Measurements from ENCODE around the gene GJA9. TPM values are rescaled to one million over a fixed set of nuclear protein-coding genes. Genes with fewer than 3 reads are reported as not detected.

Gene GJA9
- total RNA-seq, 1 experiment from 2014 or later = not detected

DNA sequence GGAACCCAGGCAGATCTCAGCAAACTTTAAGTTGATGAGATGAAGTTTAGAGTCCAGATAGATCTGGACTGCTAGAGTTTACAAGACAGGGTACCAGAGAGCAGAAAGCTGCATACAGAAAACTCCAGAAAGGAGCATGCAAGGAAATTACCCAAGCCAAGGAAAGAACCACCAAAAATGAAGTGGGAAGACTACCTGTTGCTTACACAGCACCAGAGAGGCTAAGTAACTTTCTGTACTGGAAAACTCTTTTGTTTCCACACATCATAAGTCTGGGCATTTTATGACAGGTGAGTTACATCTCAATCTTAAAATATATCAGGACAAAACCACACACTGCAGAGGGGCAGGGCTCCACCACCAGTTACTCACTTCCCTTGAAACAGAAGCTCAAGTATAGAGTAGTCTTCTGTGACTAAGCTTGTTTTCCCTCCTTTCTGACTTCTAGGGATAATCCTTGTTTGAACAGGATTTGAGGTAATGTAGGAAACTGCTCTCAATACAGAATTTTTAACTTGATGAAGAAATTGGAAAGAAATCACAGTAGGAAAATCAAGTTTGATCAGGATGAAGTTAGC lies 17.4 kb upstream of the GJA9 start:
- H3K27me3 ChIP-seq (replicated peaks) = no peaks in the 10 kb centered on the region
- no peaks in the 10 kb centered on the region for H3K9me3 ChIP-seq (replicated peaks)
- H3K27ac ChIP-seq = no peak overlapping the region
- no peaks in the 10 kb centered on the region for H3K4me1 ChIP-seq (replicated peaks)
- DNase-seq (ENCODE audit: low read depth in 1 of 2, low spot score in 2 of 2) = no peak
- no peak overlapping the region for H3K4me3 ChIP-seq
- no peaks in the 10 kb centered on the region for H3K36me3 ChIP-seq

DNA sequence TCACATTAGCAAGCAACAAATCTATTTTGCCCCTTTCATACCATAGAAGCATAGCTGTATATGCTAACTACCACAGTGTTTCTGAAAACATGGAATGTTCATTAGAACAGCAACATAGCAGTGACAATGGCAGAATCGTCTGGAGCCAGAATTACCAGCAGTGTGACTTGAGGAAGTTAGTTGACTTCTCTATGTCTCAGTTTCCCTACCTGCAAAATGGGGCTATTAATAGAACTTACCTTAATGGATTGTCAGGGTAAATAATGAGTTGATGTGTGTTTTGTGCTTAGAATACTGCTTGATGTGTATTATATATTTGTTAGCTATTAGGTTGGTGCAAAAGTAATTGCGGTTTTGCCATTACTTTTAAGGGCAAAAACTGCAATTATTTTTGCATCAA lies 14.8 kb upstream of the GJA9 start:
- Histone ChIP-seq H3K4me3 (no peak overlapping the region), H3K36me3 (no peaks in the 10 kb centered on the region), H3K9me3 (replicated peaks) (no peaks in the 10 kb centered on the region), H3K27ac (no peak overlapping the region), H3K4me1 (replicated peaks) (no peaks in the 10 kb centered on the region), H3K27me3 (replicated peaks) (no peaks in the 10 kb centered on the region)
- no peak for DNase-seq (ENCODE audit: low read depth in 1 of 2, low spot score in 2 of 2)

DNA sequence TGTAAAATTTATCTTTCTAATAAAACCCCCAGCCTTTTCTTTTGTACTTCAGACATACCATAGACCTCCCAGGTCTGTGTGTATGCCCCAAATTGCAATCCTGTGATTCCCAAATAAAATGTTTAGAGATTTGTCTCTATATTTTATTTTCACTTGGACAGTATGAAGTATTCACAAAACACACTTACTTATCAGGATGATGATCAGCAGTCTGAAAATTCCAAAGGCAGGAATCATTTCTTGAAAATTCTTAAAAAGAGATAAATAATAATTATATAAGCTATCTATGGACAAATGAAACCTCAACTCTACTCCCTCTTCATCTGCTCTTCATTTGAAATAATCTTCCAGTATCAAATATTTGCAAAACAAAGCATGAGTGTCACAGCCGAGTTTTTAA lies 11.6 kb upstream of the GJA9 start:
- H3K36me3 ChIP-seq = no peaks in the 10 kb centered on the region
- H3K27ac ChIP-seq = no peak overlapping the region
- H3K4me1 ChIP-seq (replicated peaks) = no peaks in the 10 kb centered on the region
- no peaks in the 10 kb centered on the region for H3K27me3 ChIP-seq (replicated peaks)
- H3K9me3 ChIP-seq (replicated peaks) = no peaks in the 10 kb centered on the region
- H3K4me3 ChIP-seq = no peak overlapping the region
- DNase-seq (ENCODE audit: low read depth in 1 of 2, low spot score in 2 of 2) = no peak

DNA sequence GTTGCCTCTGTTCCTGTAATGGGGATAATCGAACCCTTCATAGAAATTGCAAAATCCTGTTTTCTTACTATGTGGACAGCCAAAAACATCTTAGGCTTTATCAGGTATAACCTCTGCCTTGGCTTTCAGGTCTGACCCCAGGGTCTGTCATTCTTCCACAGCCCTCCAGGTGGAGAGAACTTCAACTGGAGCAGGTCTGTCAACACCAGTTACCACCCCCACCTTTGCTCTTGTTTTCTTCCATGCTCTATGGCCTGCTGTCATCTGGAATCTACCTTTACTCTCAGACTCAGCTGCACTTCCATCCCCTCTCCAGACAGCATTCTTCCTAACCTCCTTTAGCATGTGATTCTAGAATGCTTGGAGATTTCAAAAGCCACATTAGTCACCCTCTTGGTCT lies 10.4 kb upstream of the GJA9 start:
- Histone ChIP-seq H3K36me3 (no peaks in the 10 kb centered on the region), H3K27me3 (replicated peaks) (no peaks in the 10 kb centered on the region), H3K9me3 (replicated peaks) (no peaks in the 10 kb centered on the region), H3K27ac (no peak overlapping the region), H3K4me3 (no peak overlapping the region), H3K4me1 (replicated peaks) (no peaks in the 10 kb centered on the region)
- DNase-seq (ENCODE audit: low read depth in 1 of 2, low spot score in 2 of 2) = no peak

DNA sequence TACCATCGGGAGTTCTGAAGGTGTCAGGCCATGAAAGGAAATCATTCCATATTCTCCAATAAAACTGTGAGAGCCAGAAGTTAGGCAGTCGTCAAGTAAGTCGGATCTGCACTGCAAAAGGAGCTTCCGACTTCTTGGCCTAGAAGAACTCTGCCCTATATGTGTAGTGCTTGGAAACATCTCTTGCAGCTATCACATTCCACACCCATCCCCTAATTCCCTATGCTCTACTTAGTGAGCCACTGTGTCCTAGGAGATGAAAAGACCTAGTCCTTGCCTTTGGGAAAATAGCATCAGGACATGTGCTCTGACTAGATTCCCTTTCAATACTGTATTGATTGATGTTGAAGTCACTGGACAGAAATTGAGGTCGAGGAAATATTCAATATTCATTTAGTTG lies 8.2 kb upstream of the GJA9 start:
- Histone ChIP-seq H3K4me1 (replicated peaks) (no peaks in the 10 kb centered on the region), H3K27ac (no peak overlapping the region), H3K36me3 (no peaks in the 10 kb centered on the region), H3K27me3 (replicated peaks) (no peaks in the 10 kb centered on the region), H3K4me3 (no peak overlapping the region), H3K9me3 (replicated peaks) (no peaks in the 10 kb centered on the region)
- no peak for DNase-seq (ENCODE audit: low read depth in 1 of 2, low spot score in 2 of 2)

DNA sequence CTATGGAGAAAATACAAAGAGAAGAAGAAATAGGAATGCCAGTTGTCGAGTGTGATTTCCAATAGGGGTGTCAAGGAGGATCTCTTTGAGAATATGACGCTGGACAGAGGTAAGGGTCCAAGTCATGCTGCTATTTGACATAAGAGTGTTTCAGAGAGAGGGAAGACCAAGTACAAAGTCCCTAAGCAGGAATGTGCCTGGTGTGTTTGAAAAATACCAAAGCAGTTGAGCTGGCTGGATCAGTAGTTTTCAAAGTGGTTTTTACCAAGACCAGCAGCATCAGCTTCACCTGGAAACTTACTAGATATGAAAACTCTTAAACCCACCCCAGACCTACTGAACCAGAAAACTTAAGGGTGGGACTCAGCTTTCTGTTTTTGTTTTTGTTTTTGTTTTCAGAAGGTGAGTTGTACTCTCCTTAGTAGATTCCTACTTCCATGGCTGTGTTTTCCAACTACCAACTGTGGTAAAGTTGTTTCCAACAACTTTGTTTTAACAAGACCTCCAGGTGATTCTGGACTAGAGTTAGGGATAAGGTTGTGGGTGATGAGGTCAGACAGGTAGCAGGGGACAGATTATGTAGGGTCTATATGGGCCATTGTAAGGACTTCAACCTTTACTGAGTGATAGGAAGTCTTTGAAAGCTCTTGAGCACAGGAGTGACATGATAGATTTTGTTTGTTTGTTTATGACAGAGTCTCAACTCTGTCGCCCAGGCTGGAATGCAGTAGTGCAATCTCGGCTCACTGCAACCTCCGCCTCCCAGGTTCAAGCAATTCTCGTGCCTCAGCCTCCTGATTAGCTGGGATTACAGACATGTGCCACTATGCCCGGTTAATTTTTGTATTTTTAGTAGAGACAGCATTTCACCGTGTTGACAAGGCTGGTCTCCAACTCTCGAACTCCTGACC lies 7.3 kb upstream of the GJA9 start:
- Histone ChIP-seq H3K27me3 (replicated peaks) (no peaks in the 10 kb centered on the region), H3K4me1 (replicated peaks) (no peaks in the 10 kb centered on the region), H3K27ac (no peak overlapping the region), H3K36me3 (no peaks in the 10 kb centered on the region), H3K4me3 (no peak overlapping the region), H3K9me3 (replicated peaks) (no peaks in the 10 kb centered on the region)
- no peak for DNase-seq (ENCODE audit: low read depth in 1 of 2, low spot score in 2 of 2)

DNA sequence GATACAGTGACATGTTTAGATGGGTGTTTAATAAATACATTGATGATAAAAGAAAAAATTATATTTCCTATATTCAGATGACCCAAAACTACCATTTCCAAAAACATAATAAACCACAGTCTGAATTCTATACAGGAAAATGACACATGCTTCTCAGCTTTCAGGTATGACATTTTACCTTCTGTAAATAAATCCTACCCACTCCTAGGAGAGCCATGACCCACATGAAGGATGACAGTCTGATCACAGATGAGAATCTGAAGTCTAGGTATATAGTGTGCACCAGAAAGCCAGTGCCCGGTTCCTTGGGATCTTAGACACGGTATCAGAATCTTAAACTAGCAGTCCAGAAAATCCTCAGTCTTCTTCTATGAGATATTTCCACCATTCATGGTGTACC lies 3.7 kb upstream of the GJA9 start:
- no peaks in the 10 kb centered on the region for H3K9me3 ChIP-seq (replicated peaks)

DNA sequence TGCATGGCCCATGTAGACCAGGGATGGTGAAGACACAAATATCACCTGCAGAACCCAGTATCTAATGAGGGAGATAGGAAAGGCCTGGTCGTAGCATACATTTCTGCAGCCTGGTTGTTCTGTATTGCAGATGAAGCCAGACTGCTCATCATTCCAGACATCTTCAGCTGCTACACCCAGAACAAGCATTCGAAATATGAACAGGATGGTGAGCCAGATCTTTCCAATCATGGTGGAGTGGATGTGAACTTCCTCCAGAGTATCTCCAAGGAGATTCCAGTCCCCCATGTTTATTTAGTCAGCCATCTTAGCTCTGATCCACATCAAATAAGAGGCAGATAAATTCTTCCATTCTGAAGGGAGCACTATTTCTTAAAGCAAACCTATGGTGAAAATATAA lies 5.6 kb downstream of the GJA9 start:
- no peak overlapping the region for H3K4me3 ChIP-seq
- DNase-seq (ENCODE audit: low read depth in 1 of 2, low spot score in 2 of 2) = no peak
- H3K9me3 ChIP-seq (replicated peaks) = no peaks in the 10 kb centered on the region
- H3K36me3 ChIP-seq = peaks cover 3% of the 10 kb centered on the region; the same call in 1 of the 2 replicates
- peaks cover 12% of the 10 kb centered on the region for H3K4me1 ChIP-seq (replicated peaks)
- H3K27me3 ChIP-seq (replicated peaks) = no peaks in the 10 kb centered on the region
- H3K27ac ChIP-seq = no peak overlapping the region

More for the DNA sequence above, 3.7 kb upstream of the GJA9 start:
- no peaks in the 10 kb centered on the region for H3K4me1 ChIP-seq (replicated peaks)
- no peak overlapping the region for H3K27ac ChIP-seq
- DNase-seq (ENCODE audit: low read depth in 1 of 2, low spot score in 2 of 2) = no peak
- no peak overlapping the region for H3K4me3 ChIP-seq
- H3K27me3 ChIP-seq (replicated peaks) = no peaks in the 10 kb centered on the region
- H3K36me3 ChIP-seq = no peaks in the 10 kb centered on the region

DNA sequence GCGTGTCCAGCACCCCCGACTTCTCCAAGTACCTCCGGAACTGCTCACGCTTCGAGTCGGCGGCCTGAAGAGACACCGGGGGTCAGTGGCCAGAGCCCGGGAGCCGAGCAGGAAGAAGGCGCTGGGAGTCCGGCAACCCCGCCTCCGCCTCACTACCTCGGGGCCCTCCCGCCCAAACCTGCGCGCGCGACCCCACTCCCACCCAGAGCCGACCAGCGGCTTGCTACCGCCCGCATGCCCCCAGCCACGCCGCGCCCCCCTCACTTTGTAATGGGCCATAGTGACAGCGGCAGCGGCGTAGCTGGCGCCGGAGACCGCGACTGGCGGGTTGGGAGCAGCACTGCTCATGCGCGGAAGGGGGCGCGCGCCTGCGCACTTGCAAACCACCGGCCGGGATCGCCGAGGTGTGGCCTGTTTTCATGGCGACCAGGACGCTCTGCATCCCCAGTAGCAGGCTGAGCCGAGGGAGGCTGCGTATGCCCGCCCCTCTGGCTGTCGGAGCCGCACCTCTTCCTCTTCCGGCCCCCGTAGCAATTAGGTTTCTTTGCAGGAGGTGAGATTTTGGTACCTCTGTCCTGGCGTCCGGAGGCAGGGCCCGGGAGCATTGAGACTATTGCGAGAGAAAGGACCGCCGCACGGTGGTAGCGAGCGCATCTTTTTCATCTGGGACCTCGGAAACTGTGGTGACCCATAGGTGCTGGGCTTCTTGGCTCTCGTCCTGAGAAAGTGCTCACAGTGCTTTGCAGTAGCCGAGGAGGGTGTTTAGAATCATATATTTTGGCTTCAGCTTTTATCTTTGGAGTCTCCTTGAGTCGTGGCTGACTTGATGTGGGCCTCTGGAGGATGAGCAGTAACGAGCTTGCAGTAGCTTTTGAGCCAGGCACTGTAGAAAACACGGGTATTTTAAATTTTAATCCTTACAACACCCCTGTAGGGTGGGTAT lies 8.1 kb downstream of the GJA9 start, which contains the start of gene MYCBP:
MYCBP (minus strand) TSS at position 322 of the 943 bp plus-strand sequence; CDS start at position 279, 43 bp downstream.
- Histone ChIP-seq H3K4me1 (replicated peaks) (peaks cover 12% of the 10 kb centered on the region), H3K36me3 (peaks cover 3% of the 10 kb centered on the region), H3K27me3 (replicated peaks) (no peaks in the 10 kb centered on the region), H3K4me3 (peak within 1 kb of the TSS; percentile 70), H3K9me3 (replicated peaks) (no peaks in the 10 kb centered on the region), H3K27ac (0 out of 2 replicates have a peak within 1 kb of the TSS, but pooled peaks have one; percentile 10)
- DNase-seq (ENCODE audit: low read depth in 1 of 2, low spot score in 2 of 2) = peak; percentile 91 to 96

DNA sequence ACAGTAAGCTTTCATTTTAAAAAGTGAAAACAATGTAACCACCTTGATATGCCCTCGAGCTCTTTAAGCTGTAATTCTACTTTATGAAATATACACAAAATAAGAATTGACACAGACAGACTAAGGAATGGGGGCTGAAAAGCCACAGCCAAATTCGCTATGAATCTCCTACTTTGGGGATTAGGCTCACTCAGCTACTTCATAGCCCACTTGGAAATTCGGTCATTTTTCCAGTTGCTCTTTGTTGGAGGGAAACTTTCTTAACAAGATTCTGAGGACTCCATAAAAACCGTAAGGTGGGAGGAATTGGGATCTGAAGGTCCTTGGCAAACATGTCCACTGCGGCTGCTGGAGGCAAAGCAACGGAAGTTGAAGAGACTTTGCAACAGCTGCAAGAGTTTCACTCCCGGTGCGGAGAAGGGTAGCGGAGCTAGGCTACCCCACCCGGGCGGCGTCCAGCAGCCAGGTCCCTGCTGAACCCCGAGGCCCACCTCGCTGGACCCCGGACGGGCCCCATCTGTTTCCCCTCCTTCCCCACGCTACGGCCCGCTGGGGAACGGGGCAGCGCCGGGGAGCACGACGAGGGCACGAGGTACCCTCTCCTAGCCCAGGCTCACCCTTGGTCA lies 8.9 kb downstream of the GJA9 start:
- H3K4me1 ChIP-seq (replicated peaks) = peaks cover 12% of the 10 kb centered on the region
- H3K9me3 ChIP-seq (replicated peaks) = no peaks in the 10 kb centered on the region
- H3K36me3 ChIP-seq = peaks cover 3% of the 10 kb centered on the region
- H3K4me3 ChIP-seq = peak overlapping the region; percentile 70
- no peaks in the 10 kb centered on the region for H3K27me3 ChIP-seq (replicated peaks)
- DNase-seq (ENCODE audit: low read depth in 1 of 2, low spot score in 2 of 2) = no peak
- H3K27ac ChIP-seq = 0 out of 2 replicates have a peak overlapping the region, but pooled peaks have one; percentile 10

DNA sequence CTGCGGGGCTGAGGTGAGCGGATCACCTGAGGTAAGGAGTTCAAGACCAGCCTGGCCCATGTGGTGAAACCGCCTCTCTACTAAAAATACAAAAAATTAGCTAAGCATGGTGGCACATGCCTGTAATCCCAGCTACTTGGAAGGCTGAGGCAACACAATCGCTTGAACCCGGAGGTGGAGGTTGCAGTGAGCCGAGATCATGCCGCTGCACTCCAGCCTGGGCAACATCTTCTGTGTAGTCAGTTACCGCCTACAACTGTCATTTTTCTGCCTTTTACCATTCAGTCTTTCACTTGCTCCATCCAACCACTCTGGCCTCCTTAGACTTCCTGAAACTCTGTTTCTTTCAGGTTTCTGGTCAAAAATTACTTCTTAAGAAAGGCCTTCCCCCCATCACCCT lies 10.4 kb downstream of the GJA9 start:
- DNase-seq (ENCODE audit: low read depth in 1 of 2, low spot score in 2 of 2) = no peak
- H3K9me3 ChIP-seq (replicated peaks) = no peaks in the 10 kb centered on the region

DNA sequence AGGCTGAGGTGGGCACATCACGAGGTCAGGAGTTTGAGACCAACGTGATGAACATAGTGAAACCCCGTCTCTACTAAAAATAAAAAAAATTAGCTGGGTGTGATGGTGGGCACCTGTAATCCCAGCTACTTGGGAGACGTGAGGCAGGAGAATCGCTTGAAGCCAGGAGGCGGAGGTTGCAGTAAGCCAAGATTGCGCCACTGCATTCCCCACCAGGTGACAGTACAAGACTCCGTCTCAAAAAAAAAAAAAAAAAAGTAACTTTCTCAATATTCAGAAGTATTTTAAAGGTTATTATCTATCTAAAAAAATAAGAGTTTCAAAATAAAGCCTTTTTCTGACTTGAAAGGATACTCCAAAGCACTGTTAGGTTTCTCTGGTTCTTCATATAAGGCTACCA lies 14.2 kb downstream of the GJA9 start:
- H3K4me3 ChIP-seq = no peak overlapping the region
- DNase-seq (ENCODE audit: low read depth in 1 of 2, low spot score in 2 of 2) = no peak
- peaks cover 18% of the 10 kb centered on the region for H3K36me3 ChIP-seq
- no peaks in the 10 kb centered on the region for H3K27me3 ChIP-seq (replicated peaks)
- H3K9me3 ChIP-seq (replicated peaks) = no peaks in the 10 kb centered on the region
- no peak overlapping the region for H3K27ac ChIP-seq
- peaks cover 6% of the 10 kb centered on the region for H3K4me1 ChIP-seq (replicated peaks)

More for the DNA sequence above, 10.4 kb downstream of the GJA9 start:
- peaks cover 12% of the 10 kb centered on the region for H3K4me1 ChIP-seq (replicated peaks)
- H3K27me3 ChIP-seq (replicated peaks) = no peaks in the 10 kb centered on the region
- no peak overlapping the region for H3K27ac ChIP-seq
- H3K4me3 ChIP-seq = no peak overlapping the region
- peaks cover 5% of the 10 kb centered on the region for H3K36me3 ChIP-seq

DNA sequence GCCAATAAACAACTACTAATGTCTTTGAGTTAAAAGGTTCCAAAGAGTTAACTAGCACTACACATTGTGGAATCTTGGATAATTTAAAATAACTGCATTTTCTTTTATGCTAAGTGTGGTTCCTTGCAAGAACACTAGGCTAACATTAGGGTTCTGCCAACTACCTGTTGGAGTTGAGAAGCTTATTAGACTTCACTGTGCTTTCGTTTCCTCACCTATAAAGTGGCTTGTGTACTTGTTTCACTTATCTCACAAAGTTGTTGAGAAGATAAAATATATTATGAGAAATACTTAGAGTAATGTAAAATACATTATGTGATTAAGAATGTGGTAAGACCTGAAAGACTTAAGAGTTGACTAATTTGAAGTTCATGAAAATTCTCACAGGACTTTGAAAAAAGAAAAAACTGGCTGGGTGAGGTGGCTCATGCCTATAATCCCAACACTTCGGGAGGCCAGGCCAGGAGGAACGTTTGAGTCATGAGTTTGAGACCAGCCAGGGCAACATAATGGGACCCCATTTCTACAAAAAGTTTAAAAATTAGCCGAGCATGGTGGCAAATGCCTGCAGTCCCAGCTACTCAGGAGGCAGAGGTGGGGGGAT lies 16.2 kb downstream of the GJA9 start:
- H3K27ac ChIP-seq = no peak overlapping the region
- no peaks in the 10 kb centered on the region for H3K9me3 ChIP-seq (replicated peaks)
- no peaks in the 10 kb centered on the region for H3K27me3 ChIP-seq (replicated peaks)
- H3K4me3 ChIP-seq = no peak overlapping the region
- peaks cover 5% of the 10 kb centered on the region for H3K4me1 ChIP-seq (replicated peaks)
- H3K36me3 ChIP-seq = peaks cover 16% of the 10 kb centered on the region
- DNase-seq (ENCODE audit: low read depth in 1 of 2, low spot score in 2 of 2) = no peak
